PFSK-1 (cell line): ENCODE data around the gene POMP.

ENCODE experiments used
- FOXP2 ChIP-seq: optimal IDR thresholded peaks from 2 replicates; pipeline ENCODE3; 2011; ENCODE audit warnings: borderline replicate concordance, control low read depth, inconsistent platforms; ENCODE audit not compliant: insufficient read depth; ENCODE audit errors: extremely low read length, extremely low read depth
- POLR2AphosphoS5 ChIP-seq: IDR thresholded peaks from 2 replicates; pipeline ENCODE4 v1.6.1; 2012; ENCODE audit warnings: low read depth, mild to moderate bottlenecking, control low read depth, low read length, moderate library complexity
- REST ChIP-seq, 2 experiments: IDR thresholded peaks; 2 replicates each; pipeline versions ENCODE4 v1.6.1 to v1.8.0; 2011 to 2012; ENCODE audit warnings: low read depth in 2 of 2, low read length in 2 of 2, control low read depth in 1 of 2, inconsistent platforms in 1 of 2, mild to moderate bottlenecking in 1 of 2, moderate library complexity in 1 of 2; ENCODE audit not compliant: insufficient read depth in 1 of 2
- SIN3A ChIP-seq: IDR thresholded peaks from 2 replicates; pipeline ENCODE4 v1.6.1; 2012; ENCODE audit warnings: mild to moderate bottlenecking, low read length, moderate library complexity, borderline replicate concordance; ENCODE audit not compliant: insufficient read depth
- TAF1 ChIP-seq: IDR thresholded peaks from 2 replicates; pipeline ENCODE4 v1.6.1; 2012; ENCODE audit warnings: low read length, control low read depth, borderline replicate concordance; ENCODE audit not compliant: insufficient read depth

Gene POMP

GRCh38 chr13:28699246-28699645 is 40.3 kb downstream of the POMP start:
- TF ChIP-seq POLR2AphosphoS5, result no peak
- no peak for TF ChIP-seq TAF1
- no peak for TF ChIP-seq SIN3A
- TF ChIP-seq FOXP2, result no peak
- TF ChIP-seq REST (IDR thresholded peaks at IDR 0.05; ENCODE audit: insufficient read depth in 1 of 2, low read depth in 2 of 2, low read length in 2 of 2), result no peak

- TF ChIP-seq REST (IDR thresholded peaks at IDR 0.05; ENCODE audit: insufficient read depth in 1 of 2, low read depth in 2 of 2, low read length in 2 of 2) (no peak), FOXP2 (no peak), SIN3A (no peak), TAF1 (no peak), POLR2AphosphoS5 (no peak)
Measured at GRCh38 chr13:28704282-28704681, 45.4 kb downstream of the POMP start.

- TF ChIP-seq SIN3A (no peak), FOXP2 (no peak), POLR2AphosphoS5 (no peak), REST (IDR thresholded peaks at IDR 0.05; ENCODE audit: insufficient read depth in 1 of 2, low read depth in 2 of 2, low read length in 2 of 2) (no peak), TAF1 (no peak)
Measured at GRCh38 chr13:28704919-28705318, 46.0 kb downstream of the POMP start.

- TF ChIP-seq REST (IDR thresholded peaks at IDR 0.05; ENCODE audit: insufficient read depth in 1 of 2, low read depth in 2 of 2, low read length in 2 of 2) (no peak), TAF1 (no peak), FOXP2 (no peak), POLR2AphosphoS5 (no peak), SIN3A (no peak)
Measured at GRCh38 chr13:28705461-28706083, 46.6 kb downstream of the POMP start.
